GM18517 (cell line): Measurements from ENCODE around the gene UCN2.

Experiments
- ATAC-seq: cut with Tn5 transposase; IDR thresholded peaks from one replicate; pipeline ENCODE4 v1.9.1; 2021; ENCODE audit warnings: mild to moderate bottlenecking, moderate library complexity; ENCODE audit not compliant: unreplicated experiment

The UCN2 gene

DNA sequence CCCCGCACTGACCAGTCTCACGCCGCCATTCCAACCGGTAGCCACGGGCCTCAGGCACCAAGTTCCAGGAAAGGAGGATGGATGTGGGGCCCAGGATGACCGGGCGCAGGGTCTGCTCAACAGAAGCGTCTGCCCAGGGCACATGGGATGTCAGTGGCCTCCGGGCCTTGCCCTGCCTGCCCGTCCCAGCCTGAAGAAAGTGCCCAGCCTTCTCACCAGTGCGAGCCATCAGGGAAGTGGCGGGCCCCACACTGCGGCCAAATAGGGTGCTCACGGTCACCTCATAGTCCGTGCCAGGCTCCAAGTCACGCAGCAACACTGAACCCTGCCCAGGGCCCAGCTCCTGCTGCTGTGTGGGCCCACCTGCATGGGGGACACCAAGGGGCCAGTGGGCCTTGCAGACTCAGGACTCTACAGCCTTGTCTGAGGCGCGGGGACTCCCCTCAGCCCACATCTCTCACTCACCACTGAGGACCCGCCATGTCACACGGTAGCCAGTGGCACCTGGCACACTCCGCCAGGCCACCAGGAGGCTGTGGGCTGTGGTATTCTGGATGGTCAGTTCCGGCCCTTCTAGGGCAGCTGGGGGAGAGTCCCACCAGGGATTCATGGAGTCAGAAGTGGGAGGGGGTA is 28.4 kb upstream of the UCN2 start:
- no peak for ATAC-seq

DNA sequence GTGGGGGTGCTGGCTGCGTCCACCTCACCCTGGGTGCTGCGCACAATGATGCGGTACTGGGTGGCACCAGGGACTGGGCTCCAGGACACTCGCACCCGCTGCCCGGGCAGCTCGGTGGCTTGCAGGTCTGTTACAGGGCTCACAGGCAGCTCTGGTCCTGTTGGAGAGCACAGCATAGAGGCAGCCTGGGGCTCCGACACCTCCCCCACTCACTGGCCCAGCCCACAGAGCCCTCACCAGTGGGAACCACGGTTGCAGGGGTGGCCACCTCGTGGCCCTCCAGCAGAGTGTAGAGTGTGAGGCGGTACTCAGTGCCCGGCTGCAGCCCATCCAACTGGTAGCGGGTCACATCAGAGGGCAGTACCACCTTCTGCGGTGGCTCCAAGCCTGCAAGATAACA is 27.9 kb upstream of the UCN2 start:
- ATAC-seq: no peak

DNA sequence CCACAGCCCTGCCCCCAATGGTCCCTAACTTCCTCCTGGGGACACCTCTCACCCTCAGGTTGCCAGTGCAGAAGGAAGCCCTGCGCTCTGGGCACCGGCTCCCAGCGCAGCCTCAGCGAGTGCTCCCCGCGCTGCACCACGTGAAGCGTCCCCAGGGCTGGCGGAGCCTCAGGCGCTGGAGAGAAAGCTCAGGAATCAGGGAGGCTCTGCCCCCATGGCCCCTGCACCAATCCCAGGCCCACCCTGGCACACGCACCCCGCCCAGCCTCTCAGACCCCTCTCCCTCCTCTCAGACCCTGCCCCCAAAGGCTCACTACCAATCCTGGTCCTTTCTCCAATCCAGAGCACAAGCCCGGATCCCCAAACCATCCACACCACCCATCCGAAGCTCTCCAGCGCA is 24.6 kb upstream of the UCN2 start:
- no peak for ATAC-seq

DNA sequence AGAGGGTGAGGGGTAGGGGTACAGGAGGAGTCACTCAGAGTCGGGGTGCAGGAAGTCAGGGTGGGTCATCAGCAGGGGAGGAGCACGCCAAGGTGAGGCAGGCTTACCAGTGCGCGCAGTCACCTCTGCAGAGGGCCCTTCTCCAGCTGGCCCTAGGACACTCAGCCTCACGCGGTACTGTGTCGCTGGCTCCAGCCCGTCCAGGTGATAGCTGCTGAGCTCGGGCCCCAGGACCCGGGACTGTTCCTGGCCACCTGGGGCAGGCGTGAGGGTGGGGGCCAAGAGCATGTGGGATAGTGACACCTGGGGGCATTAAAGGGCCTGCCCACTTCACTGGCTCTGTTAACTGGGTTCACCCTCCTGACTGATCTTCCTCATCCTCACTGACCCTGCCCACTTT is 24.1 kb upstream of the UCN2 start:
- ATAC-seq: no peak

DNA sequence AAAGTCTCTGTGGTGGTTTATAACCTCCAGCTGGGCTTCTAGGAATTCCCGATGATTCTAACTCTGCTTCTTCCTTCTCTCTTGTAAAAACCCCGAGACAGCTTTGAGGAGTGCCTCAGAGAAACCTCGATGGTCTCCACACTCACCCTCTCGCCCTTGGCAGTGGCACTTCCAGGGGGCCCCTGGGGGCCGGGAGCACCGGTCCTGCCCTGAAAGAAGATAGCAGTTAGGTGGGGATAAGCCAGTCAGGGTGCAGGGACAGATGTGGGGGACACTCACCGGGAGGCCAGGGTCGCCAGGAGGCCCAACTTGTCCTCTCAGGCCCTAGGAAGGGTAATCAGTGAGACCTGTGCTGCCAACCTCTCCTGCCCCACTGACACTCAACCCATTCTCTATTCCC is 21.8 kb upstream of the UCN2 start:
- no peak for ATAC-seq

DNA sequence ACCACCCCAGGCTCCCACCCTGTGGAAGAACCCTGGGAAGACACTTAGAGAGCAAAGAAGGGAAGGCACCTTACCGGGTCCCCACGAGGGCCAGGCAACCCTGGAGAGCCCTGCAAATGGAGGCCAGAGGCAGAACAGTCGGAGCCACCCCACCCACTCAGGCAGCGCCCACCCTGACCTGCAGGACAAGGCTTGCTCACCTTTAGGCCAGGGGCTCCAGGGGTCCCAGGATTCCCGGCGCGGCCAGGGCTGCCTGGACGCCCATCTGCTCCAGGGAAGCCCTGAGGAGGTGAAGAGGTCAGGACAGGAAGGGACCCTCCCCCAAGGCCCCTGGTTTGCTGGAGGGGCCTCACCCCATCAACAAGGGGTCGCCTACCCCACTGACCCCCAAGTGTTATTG is 21.3 kb upstream of the UCN2 start:
- ATAC-seq: no peak

DNA sequence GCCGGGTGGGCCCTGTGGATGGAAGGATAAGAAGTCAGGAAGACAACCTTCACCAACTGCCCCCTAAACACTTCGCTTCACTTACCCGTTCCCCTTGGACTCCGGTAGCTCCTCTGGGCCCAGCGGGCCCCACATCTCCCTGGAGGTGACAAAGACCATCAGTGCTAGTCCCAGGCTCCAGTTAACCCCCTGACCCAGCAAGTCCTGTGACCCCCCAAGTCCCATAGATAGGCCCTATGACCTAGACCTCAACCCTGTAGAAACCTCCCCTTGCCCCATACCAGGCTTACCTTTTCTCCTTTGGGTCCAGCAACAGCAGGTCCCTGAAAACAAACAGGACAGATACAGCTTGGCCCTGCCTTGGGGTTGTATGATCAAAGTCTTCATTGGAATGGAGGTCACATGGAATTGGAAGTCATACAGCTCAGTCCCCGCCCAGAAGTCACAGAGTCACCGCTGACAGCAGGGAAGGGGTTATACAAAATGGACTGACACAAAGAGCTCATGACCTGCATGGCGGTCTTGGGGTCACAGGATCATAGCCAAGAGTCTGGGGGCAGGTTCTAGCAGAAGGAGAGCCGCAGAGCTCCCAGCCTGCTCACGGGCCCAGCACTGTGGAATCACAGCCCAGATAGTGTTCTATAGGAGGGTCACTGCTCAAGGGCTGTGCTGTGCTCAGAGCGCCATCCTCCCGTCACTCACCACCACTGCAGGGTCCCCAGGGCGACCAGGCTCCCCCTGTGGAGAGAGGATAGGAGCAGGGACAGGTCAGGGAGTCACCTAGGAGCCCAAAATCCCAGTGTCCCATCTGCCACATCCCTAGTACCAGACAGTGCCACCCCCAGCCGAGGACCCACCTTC is 18.3 kb upstream of the UCN2 start:
- ATAC-seq: no peak

DNA sequence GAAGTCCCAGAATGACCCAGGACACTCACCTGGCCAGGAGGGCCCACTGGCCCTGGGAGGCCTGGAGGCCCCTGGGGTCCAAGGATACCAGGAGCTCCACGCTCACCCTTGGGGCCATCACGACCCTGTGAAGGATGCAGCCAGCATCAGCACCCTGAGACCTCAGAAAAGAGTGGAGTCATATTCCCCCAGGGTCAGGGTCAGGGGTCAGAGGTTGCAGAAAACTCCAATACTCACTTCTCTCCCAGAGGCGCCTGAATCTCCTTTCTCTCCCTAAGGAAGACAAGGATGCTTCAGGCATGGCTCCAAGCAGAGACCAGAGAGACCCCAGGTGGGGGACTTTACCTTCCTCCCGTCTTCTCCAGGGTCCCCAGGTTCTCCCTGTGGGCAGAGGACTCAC is 13.1 kb upstream of the UCN2 start:
- ATAC-seq: no peak

DNA sequence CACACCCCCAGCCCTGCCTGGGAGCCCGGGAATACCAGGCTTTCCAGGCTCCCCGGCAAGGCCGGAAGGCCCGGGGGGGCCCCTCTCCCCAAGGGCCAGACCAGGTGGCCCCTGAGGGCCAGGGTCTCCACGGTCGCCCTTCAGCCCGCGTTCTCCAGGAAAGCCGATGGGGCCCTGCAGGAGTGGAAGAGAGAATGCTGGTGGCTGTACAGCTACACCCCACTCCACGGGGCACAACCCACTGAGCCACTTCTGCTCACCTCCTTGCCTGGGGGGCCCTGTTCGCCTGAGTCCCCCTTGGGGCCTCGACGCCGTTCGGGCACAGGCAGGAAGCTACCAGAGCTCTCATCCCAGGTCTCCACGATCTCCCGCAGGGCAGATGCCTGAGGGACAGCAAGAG is 11.8 kb upstream of the UCN2 start:
- no peak for ATAC-seq

DNA sequence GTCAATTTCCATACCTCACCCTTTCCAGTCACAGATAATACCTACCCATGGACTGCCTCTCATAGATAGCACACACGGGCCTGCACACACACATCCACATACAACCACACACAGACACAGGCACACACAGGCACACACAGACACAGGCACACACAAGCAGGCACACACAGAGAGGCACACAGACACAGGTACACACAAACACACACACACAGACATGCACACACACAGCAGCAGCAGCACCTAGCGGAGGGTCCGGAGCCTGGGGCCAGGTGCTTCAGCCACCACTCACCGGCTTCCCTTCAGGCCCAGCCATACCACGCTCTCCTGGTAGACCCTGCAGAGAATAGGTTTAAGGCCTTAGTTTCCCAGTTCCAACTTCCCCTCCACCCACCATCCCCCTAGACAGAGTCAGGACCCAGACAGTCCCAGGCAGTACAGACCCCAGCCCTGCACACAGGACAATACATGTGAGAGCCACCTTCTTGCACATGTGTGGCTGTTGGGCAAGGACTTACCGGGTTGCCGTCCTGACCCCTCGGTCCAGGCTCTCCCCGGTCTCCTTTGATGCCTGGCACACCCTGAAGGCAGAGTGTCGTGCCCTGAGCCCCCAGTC is 10.5 kb upstream of the UCN2 start:
- no peak for ATAC-seq

DNA sequence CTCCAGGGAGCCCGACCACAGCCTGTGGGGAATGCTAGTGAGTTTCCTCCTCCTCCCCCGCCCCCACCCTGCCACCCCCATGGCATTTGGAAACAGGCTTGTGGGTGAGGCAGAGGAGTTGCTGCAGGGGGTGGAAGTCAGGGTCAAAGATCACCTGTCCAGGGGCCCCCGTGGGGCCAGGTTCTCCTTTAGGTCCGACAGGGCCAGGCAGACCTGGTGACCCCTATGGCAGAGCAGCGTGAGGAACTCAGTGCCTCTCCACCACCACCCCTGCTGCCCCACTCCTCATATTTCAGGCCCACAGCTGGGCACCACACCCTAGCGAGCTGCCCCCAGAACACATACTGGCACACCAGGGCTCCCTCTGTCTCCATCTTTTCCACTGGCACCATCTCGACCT is 8.9 kb upstream of the UCN2 start:
- no peak for ATAC-seq

DNA sequence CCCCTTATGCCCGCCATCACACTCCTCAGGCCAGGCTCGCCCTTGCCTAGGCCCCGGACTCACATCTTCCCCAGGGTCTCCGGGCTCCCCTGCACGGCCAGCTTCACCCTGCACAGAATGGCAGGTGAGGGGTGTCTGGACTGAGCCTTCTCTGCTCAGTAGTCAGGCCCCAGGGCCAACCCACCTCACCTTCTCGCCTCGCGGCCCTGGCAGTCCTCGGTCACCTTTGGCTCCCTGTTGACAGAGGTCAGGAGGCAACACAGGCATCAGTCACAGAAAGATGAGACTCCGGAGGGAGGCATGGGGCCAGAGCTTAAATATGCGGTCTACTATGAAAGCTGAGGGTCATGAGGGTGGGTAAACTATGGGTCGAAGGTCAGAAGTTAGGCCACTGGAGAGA is 8.4 kb upstream of the UCN2 start:
- ATAC-seq: no peak

DNA sequence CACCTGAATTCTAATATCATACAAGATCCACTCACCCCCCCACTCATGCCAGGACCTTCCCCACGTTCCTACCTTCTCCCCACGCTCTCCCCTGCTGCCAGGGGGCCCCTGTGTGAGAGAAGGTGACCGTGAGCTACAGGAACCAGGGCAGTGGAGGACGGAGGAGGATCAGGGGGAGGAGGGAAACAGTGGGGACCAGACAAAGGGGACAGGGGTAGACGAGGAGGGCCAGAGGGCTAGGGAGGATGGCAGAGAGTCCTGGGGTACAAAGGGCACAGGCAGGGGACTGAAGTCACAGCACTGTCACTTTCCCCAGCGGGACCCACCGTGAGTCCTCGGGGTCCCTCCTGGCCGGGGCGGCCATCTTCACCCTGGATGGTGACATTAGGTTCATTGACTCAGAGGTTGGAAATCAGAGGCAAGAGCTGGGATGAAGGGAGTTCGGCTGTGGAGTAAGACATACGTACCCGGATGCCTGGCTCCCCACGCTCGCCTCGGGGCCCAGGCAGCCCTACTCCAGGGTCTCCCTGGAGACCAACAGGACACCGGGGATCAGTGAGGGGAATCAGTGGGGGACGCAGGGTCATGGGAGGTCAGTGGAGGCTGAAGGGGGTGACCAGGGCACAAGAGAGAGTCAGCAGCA is 6.3 kb upstream of the UCN2 start:
- no peak for ATAC-seq

DNA sequence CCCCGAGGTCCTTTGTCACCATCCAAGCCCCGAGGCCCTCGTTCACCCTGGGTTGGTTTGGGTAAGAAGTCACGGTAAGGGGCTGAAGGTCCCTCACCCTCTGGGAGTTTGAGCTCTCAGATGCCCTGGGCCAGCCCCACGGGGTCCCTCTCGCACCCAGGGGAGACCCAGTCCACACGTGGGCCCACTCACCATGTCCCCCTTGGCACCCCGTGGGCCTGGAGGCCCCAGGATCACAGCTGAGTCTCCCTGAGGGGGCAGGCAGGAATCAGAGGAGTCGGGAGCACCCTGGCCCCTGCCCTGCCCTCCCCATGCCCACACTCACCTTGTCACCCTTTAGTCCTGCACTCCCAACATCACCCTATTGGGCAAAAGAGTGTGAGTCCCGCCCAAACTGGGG is 5.8 kb upstream of the UCN2 start:
- no peak for ATAC-seq

DNA sequence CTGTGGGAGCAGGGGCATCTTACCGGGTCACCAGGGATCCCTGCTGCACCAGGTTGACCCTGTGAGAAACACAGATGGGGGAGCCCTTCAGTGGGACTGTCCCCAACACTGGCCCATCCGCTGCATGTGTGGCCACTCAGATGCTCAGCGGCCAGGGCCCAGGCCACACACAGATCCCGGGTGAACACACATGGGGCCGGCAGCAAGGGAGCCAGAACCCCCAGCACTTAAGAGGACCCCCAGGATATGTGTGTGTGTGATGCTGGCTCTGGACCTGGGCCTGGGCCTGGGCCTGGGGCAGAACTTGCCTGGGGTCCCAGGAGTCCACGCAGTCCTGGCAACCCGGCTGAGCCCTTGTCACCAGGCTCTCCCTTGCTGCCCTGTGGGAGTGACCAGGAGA is 4.9 kb upstream of the UCN2 start:
- ATAC-seq: no peak

DNA sequence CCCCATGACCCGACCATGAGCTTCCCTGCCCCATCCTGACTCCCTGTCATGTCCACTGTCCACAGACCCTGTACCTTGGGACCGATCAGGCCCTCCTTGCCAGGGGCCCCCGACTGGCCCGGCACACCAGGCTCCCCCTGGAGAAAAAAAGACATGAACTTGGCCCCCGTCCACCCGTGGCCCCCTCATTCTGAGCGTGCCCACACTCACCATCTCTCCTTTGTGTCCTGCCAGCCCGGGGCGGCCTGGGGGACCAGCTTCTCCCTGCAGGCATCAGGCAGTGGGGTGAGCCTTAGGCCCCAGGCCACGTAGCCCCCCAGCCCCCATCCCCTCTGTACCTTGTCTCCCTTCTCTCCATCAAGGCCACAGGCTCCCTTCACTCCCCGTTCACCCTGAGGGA is 3.9 kb upstream of the UCN2 start:
- no peak for ATAC-seq

DNA sequence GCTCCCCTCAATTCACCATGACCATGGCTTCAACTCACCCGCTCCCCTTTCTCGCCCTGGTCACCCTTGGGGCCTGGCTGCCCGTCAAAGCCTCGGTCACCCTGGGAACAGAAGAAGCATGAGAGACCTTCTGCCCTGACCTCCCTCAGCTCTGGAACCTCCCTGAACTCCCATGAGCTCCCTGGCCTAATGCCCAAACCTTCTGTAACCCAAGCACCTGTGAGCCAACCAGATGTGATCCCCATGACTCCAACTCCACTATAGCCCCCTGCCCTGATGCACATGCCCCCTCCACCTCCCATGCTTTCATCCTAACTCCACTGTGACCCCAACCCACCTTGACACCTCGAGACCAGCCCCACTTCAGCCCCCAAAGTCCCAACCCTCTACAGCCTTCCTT is 3.5 kb upstream of the UCN2 start:
- ATAC-seq: no peak

DNA sequence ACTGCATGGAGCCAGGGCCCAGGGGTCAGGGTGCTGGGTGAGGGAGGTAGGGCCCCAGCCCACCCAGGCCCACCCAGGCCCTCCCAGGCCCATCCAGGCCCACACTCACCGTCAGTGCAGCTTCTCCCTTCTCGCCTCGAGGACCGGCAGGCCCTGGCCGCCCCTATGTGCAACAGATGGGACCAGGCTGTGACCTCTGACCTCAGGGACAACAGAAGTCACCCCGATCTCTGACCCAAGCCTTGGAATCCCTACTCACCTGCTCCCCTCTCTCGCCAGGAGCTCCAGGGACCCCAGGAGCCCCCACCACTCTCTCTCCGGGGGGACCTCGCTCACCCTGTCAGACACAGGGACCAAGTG is 2.8 kb upstream of the UCN2 start:
- ATAC-seq: no peak

DNA sequence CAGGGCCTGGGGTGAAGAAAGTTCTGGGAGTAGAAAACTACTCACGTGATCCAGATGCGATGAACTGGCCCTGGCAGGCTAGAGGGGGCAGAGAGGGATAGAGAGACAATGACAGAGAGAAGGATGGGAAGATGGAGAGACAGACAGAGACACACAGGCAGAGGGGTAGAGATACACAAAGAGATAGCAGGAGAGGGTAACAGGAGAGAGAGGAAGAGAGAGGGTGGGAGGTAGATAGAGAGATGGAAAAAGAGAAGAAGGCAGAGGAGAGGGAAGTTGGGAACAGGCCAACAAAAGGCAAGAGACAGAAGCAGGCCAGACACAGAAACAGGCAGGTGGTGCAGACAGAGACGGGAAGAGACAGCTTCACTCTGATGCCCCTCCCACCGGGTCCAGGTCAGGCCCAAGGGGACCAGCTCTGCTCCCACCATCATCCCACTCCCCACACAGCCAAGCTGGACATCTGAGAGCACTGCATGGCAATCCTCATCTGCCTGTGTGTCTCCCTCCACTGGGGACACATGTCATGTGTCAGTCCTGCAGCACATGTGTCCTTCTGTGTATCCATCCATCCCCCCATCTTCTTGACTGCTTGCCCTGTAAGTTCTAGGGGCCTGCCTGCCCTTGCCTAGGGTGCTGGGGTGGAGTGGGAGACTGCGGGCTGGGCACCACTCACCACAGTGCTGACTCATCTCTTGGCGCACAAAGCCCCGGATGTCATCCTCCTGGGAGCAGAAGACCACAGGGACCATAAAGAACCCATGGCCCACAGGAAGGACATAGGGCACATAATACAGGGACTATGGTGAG is 2.2 kb upstream of the UCN2 start:
- ATAC-seq: no peak

DNA sequence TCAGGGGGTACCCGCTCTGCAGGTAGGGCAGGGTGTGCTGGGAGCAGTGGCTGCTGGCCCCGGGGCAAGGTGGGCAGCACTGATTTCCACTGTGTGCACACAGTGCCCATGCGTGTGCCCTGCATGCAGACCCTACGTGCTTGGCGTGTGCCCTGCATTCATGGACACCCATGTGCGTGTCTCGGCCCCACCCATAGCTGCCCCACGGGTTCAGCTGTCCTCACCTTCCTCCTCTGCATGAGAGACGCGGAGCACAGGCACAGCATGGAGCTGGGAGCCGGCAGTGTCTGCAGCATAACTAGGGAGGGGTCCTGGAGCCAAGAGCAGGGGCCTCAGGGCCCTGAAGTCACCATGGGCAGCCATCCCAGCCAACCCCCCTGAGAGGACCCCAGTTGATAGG is 1.6 kb upstream of the UCN2 start:
- ATAC-seq: no peak

DNA sequence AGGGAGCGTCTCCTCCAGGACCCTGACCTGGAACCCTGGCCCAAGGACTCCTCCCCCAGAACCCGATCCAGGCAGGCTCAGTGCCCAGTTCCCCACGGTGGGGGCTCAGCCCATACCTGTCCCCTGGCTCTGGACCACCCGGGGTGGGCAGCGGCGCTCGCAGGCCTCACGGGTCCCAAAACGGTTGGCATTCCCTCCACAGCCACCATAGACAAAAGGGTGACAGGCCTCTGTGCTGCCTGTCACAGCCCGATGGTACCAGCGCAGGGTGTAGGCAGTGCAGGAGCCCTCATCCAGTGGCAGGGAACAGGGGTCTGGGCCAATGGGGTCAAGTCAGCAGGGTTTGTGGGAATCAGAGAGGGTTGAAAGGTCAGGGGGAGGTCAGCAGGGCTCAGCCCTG is 1.1 kb upstream of the UCN2 start:
- no peak for ATAC-seq
